HG02678 (cell line): ENCODE data around the gene MAP4.

Experiments
- ATAC-seq: cut with Tn5 transposase; IDR thresholded peaks from one replicate; pipeline ENCODE4 v1.9.1; 2021; ENCODE audit warnings: mild to moderate bottlenecking, moderate library complexity; ENCODE audit not compliant: unreplicated experiment

Gene MAP4

GRCh38 chr3:47964740-47965139 lies 51.5 kb downstream of the MAP4 start:
- ATAC-seq = no peak

- ATAC-seq = no peak
Observed at GRCh38 chr3:47961815-47962606, 54.2 kb downstream of the MAP4 start.

GRCh38 chr3:47961036-47961435 lies 55.2 kb downstream of the MAP4 start:
- ATAC-seq = no peak

GRCh38 chr3:47956521-47956920 lies 59.7 kb downstream of the MAP4 start:
- no peak for ATAC-seq

GRCh38 chr3:47954567-47954966 lies 61.6 kb downstream of the MAP4 start:
- no peak for ATAC-seq

GRCh38 chr3:47950453-47951169 lies 65.6 kb downstream of the MAP4 start:
- peak; percentile 43 for ATAC-seq

- ATAC-seq = peak; percentile 56
Observed at GRCh38 chr3:47949979-47950378, 66.2 kb downstream of the MAP4 start.

- ATAC-seq = no peak
Observed at GRCh38 chr3:47940232-47940631, 76.0 kb downstream of the MAP4 start.

- ATAC-seq = no peak
Observed at GRCh38 chr3:47932421-47932820, 83.8 kb downstream of the MAP4 start.

GRCh38 chr3:47930979-47931378 lies 85.2 kb downstream of the MAP4 start:
- ATAC-seq = no peak

GRCh38 chr3:47916696-47917095 lies 99.5 kb downstream of the MAP4 start:
- no peak for ATAC-seq

GRCh38 chr3:47916201-47916600 lies 100.0 kb downstream of the MAP4 start:
- ATAC-seq = no peak

GRCh38 chr3:47912006-47912504 lies 104.2 kb downstream of the MAP4 start:
- ATAC-seq = no peak

GRCh38 chr3:47910777-47911440 lies 105.3 kb downstream of the MAP4 start:
- no peak for ATAC-seq

- no peak for ATAC-seq
Observed at GRCh38 chr3:47910233-47910632, 106.0 kb downstream of the MAP4 start.

- no peak for ATAC-seq
Observed at GRCh38 chr3:47909607-47910006, 106.6 kb downstream of the MAP4 start.

- ATAC-seq = no peak
Observed at GRCh38 chr3:47908744-47909143, 107.5 kb downstream of the MAP4 start.

- ATAC-seq = no peak
Observed at GRCh38 chr3:47907784-47908183, 108.4 kb downstream of the MAP4 start.

GRCh38 chr3:47902746-47903145 lies 113.5 kb downstream of the MAP4 start:
- ATAC-seq = no peak

GRCh38 chr3:47901280-47901833 lies 114.9 kb downstream of the MAP4 start:
- ATAC-seq = no peak

- no peak for ATAC-seq
Observed at GRCh38 chr3:47899495-47900108, 116.6 kb downstream of the MAP4 start.
